Ecto neural progenitor cell (in vitro differentiated cells): ENCODE data around the gene PML.
A peak's percentile ranks its signal among the peaks of the same experiment; 100 is the strongest.
"Not testable (repeated sequence)": the region's sequence is repeated elsewhere in the genome, so short reads cannot be mapped to it uniquely, and the experiment has no call there.

Source experiments
- DNase-seq: peaks from one replicate; pipeline ENCODE4 v3.0.0-alpha.2; 2018; ENCODE audit warnings: low spot score

PML gene

DNA sequence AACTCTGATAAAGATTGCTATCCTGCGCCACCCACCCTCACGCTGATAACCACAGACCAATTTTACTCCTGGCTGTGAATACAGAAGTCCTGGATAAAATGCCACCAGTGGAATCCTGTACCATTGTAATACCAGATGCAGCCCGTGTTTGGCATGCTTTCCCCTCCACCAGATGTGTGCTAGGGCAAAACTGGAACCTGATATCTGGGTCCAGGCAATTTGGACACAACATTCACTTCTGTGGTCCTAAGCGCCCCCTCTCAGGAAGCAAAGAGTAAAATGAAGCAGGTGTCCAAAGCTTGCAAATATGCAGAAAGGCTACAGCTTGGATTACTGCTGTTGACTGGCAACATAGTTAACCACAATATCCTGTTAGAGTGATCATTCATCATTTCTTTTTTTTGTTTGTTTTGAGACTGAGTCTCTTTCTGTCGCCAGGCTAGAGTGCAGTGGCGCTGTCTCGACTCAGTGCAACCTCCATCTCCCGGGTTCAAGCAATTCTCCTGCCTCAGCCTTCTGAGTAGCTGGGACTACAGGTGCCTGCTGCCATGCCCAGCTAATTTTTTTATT is 35.4 kb upstream of the PML start:
- no peak for DNase-seq

DNA sequence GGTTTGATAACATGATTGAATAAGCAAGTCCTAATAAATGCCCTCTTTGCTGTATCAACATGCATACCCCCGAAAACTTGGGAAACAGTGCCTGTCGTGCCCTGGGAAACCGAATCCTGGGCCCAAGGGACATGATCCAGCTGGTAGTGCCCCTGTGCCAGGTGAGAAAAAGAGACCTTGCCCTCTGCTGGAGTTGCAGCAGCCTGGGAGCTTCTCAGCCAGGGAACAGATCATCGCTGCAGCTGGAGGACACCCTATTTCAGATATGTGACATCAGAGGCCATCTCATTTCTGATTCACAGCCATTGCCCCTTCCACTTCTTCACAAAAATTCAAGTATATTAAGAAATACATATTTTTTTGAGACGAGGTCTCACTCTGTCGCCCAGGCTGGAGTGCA is 34.7 kb upstream of the PML start:
- DNase-seq, result no peak

DNA sequence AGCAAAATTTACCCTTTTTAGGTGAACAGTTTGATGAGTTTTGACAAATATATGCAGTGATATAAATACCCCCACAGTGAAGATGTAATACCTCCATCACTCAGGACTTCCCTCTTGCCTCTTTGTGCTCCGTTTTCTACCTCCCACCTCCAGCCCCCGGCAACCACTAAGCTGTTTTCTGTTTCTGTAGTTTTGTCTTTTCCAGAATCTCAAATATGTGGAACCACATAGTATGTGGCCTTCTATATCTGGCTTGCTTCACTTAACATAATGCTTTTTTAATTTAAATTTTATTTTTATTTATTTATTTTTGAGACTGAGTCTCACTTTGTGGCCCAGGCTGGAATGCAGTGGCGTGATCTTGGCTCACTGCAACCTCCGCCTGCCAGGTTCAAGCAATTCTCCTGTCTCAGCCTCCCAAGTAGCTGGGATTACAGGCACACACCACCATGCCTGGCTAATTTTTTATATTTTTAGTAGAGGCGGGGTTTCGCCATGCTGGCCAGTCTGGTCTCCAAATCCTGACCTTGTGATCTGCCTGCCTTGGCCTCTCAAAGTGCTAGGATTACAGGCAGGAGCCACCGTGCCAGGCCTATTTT is 33.9 kb upstream of the PML start:
- not testable (repeated sequence) for DNase-seq

DNA sequence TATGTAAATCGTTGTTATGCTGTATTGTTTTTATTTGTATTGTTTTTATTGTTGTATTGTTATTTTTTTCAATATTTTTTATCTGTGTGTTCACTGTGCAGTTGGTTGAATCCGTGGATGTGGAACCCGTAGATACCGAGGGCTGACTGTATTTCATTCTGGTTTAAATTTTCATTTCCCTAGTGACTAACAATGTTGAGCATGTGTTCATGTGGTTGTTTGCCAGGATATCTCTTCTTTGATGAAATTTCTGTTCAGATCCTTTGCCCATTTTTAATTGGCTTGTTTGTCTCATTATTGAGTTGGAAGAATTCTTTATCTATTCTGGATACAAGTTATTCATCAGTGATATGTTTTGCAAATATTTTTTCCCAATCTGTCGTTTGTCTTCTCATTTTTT is 32.1 kb upstream of the PML start:
- DNase-seq, result no peak

DNA sequence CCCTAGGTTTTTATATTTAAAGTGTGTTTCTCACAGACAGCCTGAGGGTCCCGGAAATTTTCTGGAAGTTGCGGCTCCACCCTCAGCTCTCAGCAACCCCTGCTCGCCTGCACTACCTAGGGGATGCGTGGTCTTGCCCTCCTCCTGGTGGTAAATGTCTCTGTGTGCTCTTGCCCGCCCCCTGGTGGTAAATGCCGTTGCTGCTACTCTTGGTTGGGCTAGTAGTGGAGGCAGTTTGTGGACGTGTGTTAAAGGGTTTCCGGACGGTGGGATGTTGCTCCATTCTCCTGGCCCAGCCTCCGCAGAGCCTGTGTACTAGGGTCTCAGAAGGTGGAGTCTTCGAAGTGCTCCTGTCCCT is 29.8 kb upstream of the PML start:
- DNase-seq, result peak; percentile 93

DNA sequence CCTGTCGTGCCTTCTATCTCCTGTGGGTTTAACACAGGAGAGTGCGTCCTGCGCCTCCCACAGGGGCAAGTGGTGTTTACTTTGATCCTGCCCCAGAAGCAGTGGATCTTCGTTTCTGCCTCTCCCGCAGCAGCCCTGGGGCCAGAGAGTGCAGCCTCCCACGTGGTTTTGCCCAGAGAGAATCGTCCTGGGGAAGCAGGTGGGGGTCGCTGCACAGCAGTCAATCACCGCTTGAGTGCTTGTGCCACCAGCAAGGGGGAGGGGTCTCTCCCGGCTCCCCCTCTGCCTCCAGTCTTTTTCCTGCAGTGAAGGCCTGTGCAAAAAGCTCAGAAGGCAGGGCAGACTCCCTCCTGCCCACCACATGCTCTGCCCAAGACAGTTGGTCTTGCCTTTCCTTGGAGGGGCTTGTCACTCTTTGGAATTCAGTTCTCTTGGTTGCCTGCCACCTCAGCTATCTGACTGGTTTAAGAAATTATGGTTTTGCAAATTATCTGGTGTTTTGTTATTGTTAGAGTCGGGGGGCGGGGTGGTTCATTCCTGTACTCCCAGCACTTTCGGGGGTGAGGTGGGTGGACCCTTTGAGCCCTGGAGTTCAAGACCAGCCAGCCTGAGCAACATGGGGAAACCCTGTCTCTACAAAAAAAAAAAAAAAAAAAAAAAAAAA is 29.3 kb upstream of the PML start:
- peak; percentile 69 for DNase-seq

DNA sequence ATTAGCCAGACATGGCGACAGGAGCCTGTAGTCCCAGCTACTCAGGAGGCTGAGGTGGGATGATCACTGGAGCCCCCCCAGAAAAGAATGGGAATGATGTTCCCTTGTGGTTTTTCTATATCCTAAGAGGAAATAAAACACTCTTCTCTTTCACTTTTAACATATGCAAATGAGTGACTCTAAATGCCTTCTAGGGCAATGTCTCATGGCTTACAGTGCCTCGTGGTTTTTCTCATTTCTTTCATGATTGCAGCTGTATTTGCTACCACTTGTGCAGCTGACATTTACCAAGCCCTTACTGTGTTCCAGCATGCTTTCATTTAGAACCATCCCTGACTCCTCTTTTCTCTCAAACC is 28.8 kb upstream of the PML start:
- DNase-seq, result no peak

DNA sequence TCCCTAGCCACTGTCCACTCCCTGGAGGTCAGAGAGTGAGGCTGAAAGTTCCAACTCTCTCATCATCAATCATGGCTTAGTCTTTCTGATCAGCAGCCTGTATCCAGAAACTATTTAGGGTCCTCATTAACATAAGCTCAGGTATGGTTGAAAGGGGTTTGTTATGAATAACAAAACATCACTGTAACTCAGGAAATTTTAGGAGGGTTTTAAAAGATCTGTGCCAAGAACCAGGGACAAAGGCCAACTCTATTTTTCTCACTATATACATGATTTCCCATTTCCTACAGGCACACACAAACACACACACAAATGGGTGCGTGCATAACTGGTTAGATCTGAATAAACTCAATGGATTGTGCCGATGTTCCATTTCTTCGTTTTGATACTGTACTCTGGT is 26.1 kb upstream of the PML start:
- no peak for DNase-seq

DNA sequence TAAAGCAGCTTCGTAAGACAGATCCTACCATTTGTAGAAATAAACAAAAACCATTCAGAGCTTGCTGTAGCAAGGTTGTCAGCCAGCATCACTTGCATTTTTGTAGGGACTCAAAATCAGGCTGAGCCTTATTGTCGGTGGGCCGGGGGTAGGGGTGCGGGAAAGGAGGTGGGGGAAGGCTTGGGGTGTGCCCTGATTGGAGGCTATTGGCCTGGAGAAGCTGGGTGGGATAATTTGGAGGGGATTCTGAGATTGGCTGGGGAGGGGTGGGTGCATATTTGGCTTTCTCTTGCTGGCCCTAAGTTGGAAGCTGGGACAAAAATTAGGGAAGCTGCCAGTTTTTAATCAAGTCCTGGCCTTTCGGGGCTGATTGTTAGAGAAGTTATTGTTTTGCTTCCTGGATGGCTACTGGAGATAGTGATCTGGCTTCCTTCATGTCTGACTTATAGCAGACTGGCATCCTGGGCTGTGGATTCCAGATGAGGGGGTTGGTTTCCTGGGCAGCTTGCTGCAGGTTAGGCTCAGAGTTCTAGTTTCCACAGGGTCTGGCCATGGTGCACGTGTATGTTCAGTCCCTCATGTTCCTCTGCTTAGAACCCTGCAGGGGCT is 25.3 kb upstream of the PML start:
- no peak for DNase-seq

DNA sequence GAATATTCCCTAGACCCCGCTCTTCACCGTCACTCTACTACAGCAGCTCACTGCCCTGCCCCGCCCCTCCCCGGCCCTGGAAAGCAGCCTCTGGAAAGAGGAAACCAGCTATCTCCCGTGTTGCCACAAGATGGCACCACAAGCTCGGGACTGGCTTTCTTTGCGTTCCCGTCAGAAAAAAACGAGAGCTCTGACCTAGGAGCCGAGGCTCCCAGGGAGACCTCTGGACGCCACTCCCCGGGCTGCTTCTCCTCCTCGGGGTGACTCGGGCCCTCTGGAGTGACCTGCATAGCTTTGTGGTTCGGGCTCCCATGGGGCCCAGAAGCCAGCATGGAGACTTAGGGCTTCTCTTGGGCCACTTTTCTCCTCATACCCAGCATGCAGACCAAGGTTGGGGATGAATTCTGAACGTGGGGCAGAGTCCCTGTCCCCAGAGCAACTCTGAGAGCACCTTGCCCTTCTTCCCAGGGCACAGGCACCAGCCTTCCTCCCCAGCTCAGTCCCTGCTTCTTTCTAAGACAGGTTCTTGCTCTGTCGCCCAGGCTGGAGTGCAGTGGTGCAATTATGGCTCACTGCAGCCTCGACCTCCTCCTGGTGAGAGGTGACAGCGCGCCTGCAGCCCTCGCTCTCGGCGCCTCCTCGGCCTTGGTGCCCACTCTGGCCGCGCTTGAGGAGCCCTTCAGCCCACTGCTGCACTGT is 21.4 kb upstream of the PML start:
- peak; percentile 89 for DNase-seq

DNA sequence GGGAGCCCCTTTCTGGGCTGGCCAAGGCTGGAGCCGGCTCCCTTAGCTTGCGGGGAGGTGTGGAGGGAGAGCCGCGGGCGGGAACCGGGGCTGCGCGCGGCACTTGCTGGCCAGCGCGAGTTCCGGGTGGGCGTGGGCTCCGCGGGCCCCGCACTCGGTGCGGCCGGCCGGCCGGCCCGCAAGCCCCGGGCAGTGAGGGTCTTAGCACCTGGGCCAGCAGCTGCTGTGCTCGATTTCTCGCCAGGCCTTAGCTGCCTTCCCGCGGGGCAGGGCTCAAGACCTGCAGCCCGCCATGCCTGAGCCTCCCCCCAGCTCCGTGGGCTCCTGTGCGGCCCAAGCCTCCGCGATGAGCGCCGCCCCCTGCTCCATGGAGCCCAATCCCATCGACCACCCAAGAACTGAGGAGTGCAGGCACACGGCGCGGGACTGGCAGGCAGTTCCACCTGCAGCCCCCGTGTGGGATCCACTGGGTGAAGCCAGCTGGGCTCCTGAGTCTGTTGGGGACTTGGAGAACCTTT is 20.8 kb upstream of the PML start:
- DNase-seq, result not testable (repeated sequence)

DNA sequence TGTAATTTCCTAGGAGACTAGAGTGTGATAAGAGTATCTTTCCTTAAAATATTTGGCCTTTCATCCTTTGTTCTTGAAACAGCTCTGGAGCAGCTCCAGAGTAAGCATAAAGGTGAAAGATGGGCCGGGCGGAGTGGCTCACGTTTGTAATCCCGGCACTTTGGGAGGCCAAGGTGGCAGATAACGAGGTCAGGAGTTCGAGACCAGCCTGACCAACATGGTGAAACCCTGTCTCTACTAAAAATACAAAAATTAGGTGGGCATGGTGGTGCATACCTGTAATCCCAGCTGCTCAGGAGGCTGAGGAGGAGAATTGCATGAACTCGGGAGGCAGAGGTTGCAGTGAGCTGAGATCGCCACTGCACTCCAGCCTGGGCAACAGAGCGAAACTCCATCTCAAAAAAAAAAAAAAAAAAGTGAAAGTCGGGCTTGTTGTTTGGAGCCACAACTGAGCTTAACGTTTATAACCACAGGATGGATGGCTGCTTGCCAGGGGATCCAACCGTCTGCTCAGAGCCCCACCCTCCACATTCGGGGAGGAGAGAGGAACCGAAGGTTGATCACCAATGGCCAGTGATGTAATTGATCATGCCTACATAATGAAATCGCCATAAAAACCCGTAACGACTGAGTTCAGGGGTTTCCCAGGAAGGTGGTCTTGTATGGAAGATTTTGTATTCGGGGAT is 18.9 kb upstream of the PML start:
- peak; percentile 26 for DNase-seq

DNA sequence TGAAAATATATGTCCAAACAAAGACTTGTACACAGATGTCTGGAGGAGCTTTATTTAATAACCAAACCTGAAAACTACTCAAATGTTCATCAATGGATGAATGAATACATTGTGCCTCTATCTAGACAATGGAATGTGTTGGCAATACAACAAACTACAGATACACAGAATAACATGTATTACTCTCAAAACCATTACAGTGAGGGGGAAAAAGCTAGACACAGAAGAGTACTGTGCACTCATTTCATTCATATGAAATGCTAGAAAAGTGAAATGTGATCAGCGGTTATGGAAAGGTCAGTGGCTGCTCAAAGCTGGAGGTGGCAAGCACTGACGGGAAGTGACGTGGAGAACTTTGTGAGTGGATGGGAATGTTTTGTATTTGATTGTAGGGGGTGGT is 15.6 kb upstream of the PML start:
- no peak for DNase-seq

DNA sequence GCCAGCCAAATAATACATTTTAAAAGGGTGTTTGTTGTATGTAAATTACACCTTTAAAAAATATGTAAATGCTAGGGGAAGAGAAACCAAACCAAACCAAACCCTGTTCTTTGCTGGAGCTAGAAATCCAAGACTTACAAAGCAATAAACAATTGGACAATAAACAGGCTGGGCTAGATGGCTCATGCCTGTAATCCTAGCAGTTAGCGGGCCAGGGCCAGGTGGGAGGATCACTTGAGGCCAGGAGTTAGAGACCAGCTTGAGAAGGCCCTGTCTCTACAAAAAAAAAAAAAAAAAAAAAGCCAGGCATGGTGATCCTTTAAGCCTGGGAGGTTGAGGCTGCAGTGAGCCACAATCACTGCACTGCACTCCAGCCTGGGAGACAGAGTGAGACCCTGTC is 14.9 kb upstream of the PML start:
- no peak for DNase-seq

DNA sequence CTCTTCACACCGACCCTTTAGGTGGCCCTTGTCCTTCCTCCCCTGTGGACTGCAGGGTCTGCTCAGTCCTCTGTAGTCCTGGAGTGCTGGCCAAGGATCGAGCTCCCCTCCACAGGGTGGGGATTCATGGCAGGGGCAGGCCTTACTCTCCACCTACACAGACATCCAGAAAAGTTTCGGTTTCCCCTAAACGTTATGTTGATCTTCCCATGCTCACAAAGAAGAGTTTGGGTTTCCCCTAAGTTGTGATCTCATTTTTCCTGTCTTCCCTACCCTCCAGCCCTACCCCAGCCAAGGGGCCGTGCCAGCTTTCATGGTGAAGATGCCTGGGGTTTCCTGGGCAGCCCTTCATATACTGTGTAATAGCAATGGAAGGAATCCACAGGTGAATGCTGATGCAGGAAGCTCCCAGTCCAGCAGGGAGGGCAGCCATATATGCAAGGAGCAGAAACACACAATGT is 12.7 kb upstream of the PML start:
- DNase-seq, result no peak

DNA sequence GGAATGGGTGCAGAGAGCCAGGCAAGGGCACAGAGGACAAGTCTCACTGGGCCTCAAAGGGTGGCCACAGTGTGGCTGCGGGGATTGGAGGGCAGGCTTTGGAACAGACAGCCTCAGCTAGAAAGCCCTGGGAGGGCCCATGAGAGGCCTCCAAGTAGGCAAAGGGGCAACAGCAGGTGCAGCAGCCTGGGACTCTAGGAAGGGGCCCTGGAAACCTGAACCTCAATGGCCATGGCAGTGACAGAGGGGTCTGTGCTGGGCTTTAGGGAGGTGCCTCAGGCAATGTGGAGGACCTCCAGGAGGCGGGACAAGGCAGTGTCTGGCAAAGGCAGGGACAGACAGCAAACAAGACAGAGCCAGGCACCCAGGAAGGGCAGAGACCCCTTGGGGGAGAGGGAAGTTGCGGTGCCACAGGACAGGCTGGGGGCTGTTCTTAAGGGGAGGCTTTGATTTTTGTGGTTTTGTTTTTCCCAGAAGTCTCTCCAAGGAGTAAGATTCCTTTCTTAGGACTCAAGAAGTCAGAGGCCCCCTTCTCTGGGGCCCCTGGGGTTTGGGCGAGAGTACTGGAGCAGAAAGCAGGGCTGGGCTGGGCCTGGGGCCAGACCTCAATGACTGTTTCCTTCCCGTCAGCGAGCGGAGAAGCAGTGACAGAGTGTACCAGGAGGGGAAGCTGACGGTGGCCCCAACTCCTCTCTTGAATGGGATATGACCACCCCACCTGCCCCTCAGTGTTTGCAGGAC is 12.1 kb upstream of the PML start:
- DNase-seq, result no peak

DNA sequence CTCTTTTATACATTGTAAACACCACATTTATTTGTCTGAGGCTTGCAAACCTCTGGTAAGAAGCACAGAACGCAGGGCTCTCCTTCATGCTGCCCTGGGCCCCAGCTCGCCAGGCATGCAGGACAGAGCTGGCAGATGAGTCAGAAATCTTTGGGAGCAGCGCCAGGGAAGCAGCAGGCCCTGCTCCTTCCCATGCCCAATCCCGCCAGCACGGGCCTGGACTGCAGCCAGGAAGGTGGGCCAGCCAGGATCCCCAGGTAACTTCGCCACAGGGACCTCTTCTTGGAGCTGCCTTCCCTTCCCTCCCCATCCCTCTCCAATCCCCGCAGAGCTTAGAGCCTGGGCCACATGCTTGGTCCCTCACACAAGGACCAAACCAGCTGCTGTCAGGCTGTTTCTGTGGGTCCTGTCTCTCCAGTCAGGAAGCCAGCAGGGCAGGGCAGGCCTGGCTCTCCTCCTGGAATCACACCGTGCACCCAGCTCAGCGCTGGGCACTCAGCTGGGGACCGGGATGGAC is 11.2 kb upstream of the PML start:
- no peak for DNase-seq

DNA sequence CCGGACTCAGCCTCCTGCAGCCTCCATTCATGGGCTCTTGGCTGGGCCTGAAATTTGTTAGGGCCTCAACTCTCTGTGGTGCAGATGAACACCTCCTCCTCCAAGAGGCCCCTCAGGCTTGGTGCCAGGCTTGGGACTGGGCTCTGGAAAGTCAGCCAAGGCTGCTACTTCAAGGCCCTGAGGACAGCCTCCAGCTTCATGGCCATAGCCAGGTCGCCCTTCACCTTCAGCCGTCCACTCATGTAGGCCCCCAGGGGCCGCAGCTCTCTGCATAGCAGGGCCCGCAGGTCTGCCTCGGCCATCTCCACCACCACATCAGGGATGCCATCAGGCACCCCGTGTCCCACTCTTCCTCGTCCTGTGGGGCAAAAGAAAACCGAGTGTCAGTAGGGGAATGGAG is 10.7 kb upstream of the PML start:
- no peak for DNase-seq

DNA sequence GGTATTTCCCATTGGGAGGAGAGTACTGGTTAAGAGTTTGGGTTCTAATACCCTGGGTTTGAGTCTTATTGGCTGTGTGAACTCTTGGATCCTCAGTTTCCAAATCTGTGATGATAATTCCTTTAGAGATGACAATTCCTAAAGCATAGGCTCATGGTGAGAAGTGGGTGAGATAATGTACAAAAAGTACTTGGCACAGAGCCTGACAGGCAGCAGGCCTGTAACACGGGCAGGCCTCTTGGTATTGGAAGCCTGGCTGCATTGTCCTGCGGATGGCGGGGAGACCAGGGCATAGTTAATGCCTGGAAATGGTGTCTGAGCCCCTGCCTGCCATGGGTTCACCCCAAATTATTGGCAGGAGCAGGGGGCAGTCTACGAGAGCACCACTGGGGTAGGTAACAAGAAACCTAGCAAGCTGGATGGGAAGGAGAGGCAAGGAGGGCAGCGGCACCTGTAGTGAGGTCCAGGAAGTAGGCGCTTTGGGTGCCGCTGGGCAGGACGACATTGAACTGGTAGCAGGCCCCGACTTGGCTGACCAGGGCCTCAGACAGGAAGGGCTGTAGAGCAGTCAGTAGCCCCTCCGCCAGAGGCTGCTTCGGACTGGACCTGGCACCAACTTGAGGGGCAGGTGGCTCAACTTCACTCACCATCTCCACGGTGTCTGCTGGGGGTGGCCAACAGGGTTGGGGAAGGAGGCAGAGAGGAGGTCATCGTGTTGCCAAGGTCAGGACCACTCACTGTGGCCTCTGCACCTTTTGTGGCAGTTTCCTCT is 10.1 kb upstream of the PML start:
- no peak for DNase-seq

DNA sequence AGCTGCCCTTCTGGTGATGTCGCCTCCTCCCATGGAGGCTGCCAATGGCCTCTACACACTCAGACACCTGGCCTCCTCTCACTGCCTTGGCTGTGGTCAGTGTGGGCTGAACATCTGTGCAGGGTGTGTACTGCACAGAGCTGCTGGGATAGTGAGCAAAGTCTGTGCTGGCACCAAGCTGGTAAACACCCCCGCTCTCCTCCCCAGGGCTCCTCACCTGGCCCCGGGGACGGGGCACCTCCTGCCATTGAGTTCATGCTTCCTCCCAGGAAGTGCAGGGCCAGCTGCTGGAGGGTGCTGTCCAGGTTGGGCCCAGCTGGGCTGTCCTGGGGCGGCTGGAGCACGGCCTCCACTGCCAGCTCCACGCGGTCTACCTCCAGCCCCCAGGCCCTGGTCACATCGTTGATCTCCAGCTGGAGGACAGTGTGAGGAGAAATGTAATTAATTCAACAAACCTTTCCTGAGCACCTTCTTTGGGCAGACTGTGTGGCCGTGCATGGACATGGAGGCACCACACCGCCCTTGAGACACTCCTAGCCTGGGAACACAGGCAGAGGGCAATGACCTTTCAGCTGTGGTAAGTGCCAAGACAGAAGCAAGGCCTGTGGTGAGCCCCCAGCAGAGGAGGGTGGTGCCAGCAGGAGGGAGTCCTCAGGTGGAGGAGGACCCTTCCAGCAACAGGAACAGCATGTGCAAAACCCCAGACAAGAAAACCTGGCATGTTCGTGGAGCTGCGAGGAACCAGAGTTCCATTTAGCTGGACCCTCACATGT is 9.2 kb upstream of the PML start:
- no peak for DNase-seq
